HG03103 (cell line): ENCODE data around the gene FOXL1.

Experiments used
- ATAC-seq: cut with Tn5 transposase; IDR thresholded peaks from one replicate; pipeline ENCODE4 v1.9.1; 2021; ENCODE audit warnings: low read depth; ENCODE audit not compliant: unreplicated experiment

The FOXL1 gene

GRCh38 chr16:86567701-86568581 lies 10.4 kb upstream of the FOXL1 start:
- no peak for ATAC-seq

- ATAC-seq: no peak
These were observed 9.4 kb upstream of the FOXL1 start for GRCh38 chr16:86568677-86569623.

GRCh38 chr16:86569701-86570447 lies 8.5 kb upstream of the FOXL1 start:
- ATAC-seq: no peak

- ATAC-seq: no peak
These were observed 7.5 kb upstream of the FOXL1 start for GRCh38 chr16:86570558-86571529.

- ATAC-seq: no peak
These were observed 6.8 kb upstream of the FOXL1 start for GRCh38 chr16:86571530-86571915.

- ATAC-seq: no peak
These were observed 6.3 kb upstream of the FOXL1 start for GRCh38 chr16:86572041-86572521.

GRCh38 chr16:86572606-86573005 lies 5.7 kb upstream of the FOXL1 start:
- no peak for ATAC-seq

- no peak for ATAC-seq
These were observed 5.1 kb upstream of the FOXL1 start for GRCh38 chr16:86573215-86573614.

- ATAC-seq: no peak
These were observed 4.5 kb upstream of the FOXL1 start for GRCh38 chr16:86573646-86574508.

- ATAC-seq: no peak
These were observed 3.7 kb upstream of the FOXL1 start for GRCh38 chr16:86574646-86575045.

- no peak for ATAC-seq
These were observed 3.2 kb upstream of the FOXL1 start for GRCh38 chr16:86575095-86575685.

GRCh38 chr16:86575754-86576557 lies 2.4 kb upstream of the FOXL1 start:
- ATAC-seq: no peak

- no peak for ATAC-seq
These were observed 1.6 kb upstream of the FOXL1 start for GRCh38 chr16:86576591-86577313.

GRCh38 chr16:86577314-86577971 lies 906 bp upstream of the FOXL1 start:
- no peak for ATAC-seq

GRCh38 chr16:86578611-86579267 lies 390 bp downstream of the FOXL1 start:
- ATAC-seq: no peak
